ACC112 (cell line): ENCODE results near the gene PACS1.

Source experiments
- H2AFZ ChIP-seq: fragments of 200-600 bp; sonication (generic); one replicate; pipeline ENCODE4 v1.6.0; 2017; ENCODE audit warnings: antibody characterized with exemption, low read length; ENCODE audit not compliant: unreplicated experiment
- H3K27ac ChIP-seq: fragments of 200-600 bp; sonication (generic); 2 replicates; pipeline ENCODE4 v1.5.1; 2014; ENCODE audit warnings: low read depth, mild to moderate bottlenecking, antibody characterized with exemption, low read length, moderate library complexity
- H3K27me3 ChIP-seq: fragments of 200-600 bp; sonication (generic); 2 replicates; pipeline ENCODE4 v1.6.1; 2014; ENCODE audit warnings: mild to moderate bottlenecking, antibody characterized with exemption, low read length, moderate library complexity, mixed read lengths; ENCODE audit not compliant: insufficient read depth
- H3K36me3 ChIP-seq: fragments of 200-600 bp; sonication (generic); 2 replicates; pipeline ENCODE4 v1.6.1; 2016; ENCODE audit warnings: mild to moderate bottlenecking, antibody characterized with exemption, low read length, moderate library complexity, mixed read lengths; ENCODE audit not compliant: insufficient read depth
- H3K4me1 ChIP-seq: fragments of 200-600 bp; sonication (generic); one replicate; pipeline ENCODE4 v1.6.1; 2016; ENCODE audit warnings: low read length, mixed read lengths; ENCODE audit not compliant: insufficient read depth, unreplicated experiment, control insufficient read depth
- H3K4me3 ChIP-seq: fragments of 200-600 bp; sonication (generic); 2 replicates; pipeline ENCODE4 v1.5.1; 2014; ENCODE audit warnings: mild to moderate bottlenecking, low read depth, low read length
- H3K79me2 ChIP-seq: fragments of 200-600 bp; sonication (generic); one replicate; pipeline ENCODE4 v1.6.0; 2016; ENCODE audit warnings: low read length; ENCODE audit not compliant: control insufficient read depth, unreplicated experiment, insufficient read depth

The PACS1 gene

DNA sequence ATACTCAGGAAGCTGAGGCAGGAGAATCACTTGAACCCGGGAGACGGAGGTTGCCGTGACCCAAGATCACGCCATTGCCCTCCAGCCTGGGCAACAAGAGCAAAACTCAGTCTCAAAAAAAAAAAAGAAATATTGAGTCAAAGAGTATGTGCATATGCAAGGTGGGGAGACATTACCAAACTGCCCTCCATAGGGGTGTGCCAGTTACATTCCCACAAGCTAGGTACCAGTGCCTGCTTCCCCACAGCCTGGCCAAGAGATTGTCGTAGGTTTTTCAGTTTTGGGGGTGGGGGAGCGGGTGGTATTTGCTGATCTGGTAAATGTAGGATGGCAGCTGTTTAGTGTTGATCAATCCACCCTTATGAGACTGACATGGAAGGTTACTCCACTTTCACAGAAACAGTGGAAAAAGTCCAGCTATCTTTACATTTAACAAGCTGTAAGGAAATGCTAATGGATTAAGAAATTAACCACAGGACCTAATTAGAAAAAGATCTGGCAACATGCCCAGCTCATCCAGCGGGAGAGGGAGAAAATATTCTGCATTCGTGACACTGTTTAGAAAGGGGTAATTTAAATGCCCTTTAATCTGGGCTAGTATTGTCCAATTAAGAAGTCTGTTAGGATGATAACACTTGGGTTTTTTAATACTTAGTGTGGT, 89.4 kb downstream of the PACS1 start:
- H3K36me3 ChIP-seq: no peaks in the 10 kb centered on the region
- peaks cover 9% of the 10 kb centered on the region for H3K79me2 ChIP-seq
- H3K4me3 ChIP-seq: no peak overlapping the region
- no peak overlapping the region for H3K27ac ChIP-seq
- H3K27me3 ChIP-seq: no peaks in the 10 kb centered on the region
- H3K4me1 ChIP-seq: peaks cover 7% of the 10 kb centered on the region
- H2AFZ ChIP-seq: no peak overlapping the region

DNA sequence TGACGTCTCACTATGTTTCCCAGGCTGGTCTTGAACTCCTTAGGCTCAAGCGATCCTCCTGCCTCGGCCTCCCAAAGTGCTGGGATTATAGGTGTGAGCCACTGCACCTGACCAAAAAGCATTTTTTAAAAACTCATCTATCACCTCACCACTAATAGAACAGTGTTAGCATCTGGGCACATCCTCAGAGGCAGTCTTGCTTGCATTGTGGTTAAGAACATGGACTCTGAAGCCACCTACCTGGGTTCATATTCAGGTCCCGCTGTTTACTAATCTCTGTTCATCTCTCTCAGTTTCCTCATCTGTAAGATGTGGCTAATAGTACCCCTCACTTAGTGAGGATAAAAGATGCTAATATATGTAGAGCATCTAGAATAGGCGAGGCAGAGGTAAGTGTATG, 90.6 kb downstream of the PACS1 start:
- Histone ChIP-seq H3K27me3 (no peaks in the 10 kb centered on the region), H3K4me3 (no peak overlapping the region), H3K79me2 (peaks cover 9% of the 10 kb centered on the region), H3K36me3 (no peaks in the 10 kb centered on the region), H3K4me1 (peaks cover 7% of the 10 kb centered on the region), H3K27ac (no peak overlapping the region), H2AFZ (no peak overlapping the region)

DNA sequence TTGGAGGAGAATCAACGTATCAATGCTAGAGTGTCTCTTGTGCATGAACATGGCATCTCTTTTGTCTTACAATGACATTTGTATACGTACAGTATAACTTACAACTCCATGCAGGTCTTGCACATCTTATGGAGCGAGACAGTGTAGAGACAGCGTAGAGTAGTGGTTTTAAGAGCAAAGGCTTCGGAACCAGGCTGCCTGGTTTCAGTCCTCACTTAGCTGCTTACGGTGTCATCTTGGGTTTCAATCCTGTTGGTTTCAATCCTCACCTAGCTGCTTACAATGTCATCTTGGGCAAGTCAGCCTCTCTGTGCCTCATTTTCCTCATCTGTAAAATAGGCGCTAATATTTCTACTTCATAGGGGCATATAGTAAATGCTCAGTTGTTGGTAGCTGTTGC, 98.2 kb downstream of the PACS1 start:
- H3K4me1 ChIP-seq: peaks cover 4% of the 10 kb centered on the region
- H3K4me3 ChIP-seq: no peak overlapping the region
- no peak overlapping the region for H3K27ac ChIP-seq
- H3K36me3 ChIP-seq: no peaks in the 10 kb centered on the region
- peaks cover 14% of the 10 kb centered on the region for H3K79me2 ChIP-seq
- H2AFZ ChIP-seq: no peak overlapping the region
- no peaks in the 10 kb centered on the region for H3K27me3 ChIP-seq

GRCh38 chr11:66172146-66172545, 102.1 kb downstream of the PACS1 start:
- Histone ChIP-seq H3K4me3 (no peak overlapping the region), H3K4me1 (peaks cover 4% of the 10 kb centered on the region), H3K27ac (no peak overlapping the region), H3K36me3 (no peaks in the 10 kb centered on the region), H3K27me3 (no peaks in the 10 kb centered on the region), H3K79me2 (peaks cover 22% of the 10 kb centered on the region), H2AFZ (no peak overlapping the region)

DNA sequence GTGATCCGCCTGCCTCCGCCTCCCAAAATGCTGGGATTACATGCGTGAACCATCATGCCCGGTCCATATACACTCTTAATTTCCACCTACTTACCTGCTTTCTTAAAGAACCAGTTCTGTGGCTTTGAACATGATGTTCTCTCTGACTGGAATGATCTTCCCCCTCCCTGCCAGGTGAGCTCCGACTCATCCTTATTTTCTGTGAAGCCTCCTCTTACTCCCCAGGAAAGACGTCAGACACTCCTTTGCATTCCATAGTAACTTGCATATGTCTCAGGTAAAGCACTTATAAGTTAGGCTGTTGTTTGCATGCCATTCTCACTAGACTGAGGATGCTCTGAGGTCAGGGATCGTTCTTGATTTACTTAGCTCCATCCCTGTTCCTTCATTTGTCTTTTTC, 106.6 kb downstream of the PACS1 start:
- H2AFZ ChIP-seq: no peak overlapping the region
- H3K27ac ChIP-seq: no peak overlapping the region
- no peak overlapping the region for H3K4me3 ChIP-seq
- peaks cover 4% of the 10 kb centered on the region for H3K4me1 ChIP-seq
- H3K79me2 ChIP-seq: peaks cover 28% of the 10 kb centered on the region
- H3K36me3 ChIP-seq: no peaks in the 10 kb centered on the region
- H3K27me3 ChIP-seq: no peaks in the 10 kb centered on the region

- Histone ChIP-seq H3K79me2 (peaks cover 28% of the 10 kb centered on the region), H3K27me3 (no peaks in the 10 kb centered on the region), H3K4me3 (no peak overlapping the region), H3K4me1 (no peaks in the 10 kb centered on the region), H3K36me3 (no peaks in the 10 kb centered on the region), H2AFZ (no peak overlapping the region), H3K27ac (no peak overlapping the region)
Measured at GRCh38 chr11:66178183-66178582, 108.1 kb downstream of the PACS1 start.

DNA sequence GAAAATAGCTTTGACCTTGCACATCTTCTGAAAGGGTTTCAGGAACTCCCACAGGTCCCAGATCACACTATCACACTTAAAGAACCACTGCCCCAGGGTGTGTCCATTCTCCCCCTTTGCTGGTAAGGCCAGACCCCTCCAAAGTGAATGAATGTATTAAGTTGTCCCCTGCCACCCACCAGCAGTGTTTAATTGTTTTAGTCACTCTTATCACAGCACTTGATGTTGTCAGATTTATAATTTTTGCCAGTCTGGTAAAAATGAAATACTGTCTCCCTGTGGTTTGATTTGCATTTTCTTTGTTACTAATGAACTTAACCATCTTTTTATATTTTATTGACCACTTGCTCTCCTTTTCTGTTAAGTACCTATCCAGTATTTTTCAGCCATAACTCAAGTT, 108.8 kb downstream of the PACS1 start:
- H3K27ac ChIP-seq: no peak overlapping the region
- H2AFZ ChIP-seq: no peak overlapping the region

GRCh38 chr11:66181632-66182315, 111.7 kb downstream of the PACS1 start:
- peaks cover 35% of the 10 kb centered on the region for H3K79me2 ChIP-seq
- no peaks in the 10 kb centered on the region for H3K27me3 ChIP-seq
- no peak overlapping the region for H3K4me3 ChIP-seq

More for the DNA sequence above, 108.8 kb downstream of the PACS1 start:
- Histone ChIP-seq H3K4me1 (no peaks in the 10 kb centered on the region), H3K4me3 (no peak overlapping the region), H3K27me3 (no peaks in the 10 kb centered on the region), H3K79me2 (peaks cover 34% of the 10 kb centered on the region), H3K36me3 (no peaks in the 10 kb centered on the region)

DNA sequence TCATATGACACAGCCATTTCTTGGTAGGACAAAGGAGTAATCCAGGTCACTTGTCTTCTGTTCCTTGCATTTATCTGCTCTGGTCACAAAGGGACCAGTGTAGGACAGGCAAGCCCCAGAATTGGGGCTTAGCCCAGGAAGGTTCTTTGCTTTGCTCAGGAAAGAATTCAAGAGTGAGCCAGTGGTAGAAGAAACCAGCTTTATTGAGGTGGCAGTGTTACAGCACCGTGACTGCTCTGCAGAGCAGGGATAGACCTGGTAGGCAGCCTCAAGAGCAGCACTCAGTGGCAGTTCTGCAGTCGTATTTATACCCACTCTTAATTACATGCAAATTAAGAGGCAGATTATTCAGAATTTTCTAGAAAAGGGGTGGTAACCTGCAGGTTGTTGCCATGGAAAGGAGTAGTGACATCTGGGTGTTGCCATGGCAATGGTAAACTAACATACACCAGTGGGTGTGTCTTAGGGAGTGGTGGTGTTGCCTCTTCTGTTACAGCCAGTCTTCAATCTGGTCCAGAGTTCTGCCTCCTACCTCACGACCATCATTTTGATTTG, 113.5 kb downstream of the PACS1 start:
- no peak overlapping the region for H3K4me3 ChIP-seq
- no peak overlapping the region for H3K27ac ChIP-seq
- H2AFZ ChIP-seq: no peak overlapping the region
- H3K36me3 ChIP-seq: no peaks in the 10 kb centered on the region
- H3K4me1 ChIP-seq: peaks cover 6% of the 10 kb centered on the region
- H3K79me2 ChIP-seq: peaks cover 42% of the 10 kb centered on the region
- no peaks in the 10 kb centered on the region for H3K27me3 ChIP-seq

More at GRCh38 chr11:66181632-66182315, 111.7 kb downstream of the PACS1 start:
- no peak overlapping the region for H3K27ac ChIP-seq
- H2AFZ ChIP-seq: no peak overlapping the region
- H3K36me3 ChIP-seq: no peaks in the 10 kb centered on the region
- no peaks in the 10 kb centered on the region for H3K4me1 ChIP-seq

- Histone ChIP-seq H3K36me3 (no peaks in the 10 kb centered on the region), H3K27ac (no peak overlapping the region), H3K79me2 (peaks cover 42% of the 10 kb centered on the region), H3K27me3 (no peaks in the 10 kb centered on the region), H3K4me3 (no peak overlapping the region), H2AFZ (no peak overlapping the region), H3K4me1 (peaks cover 17% of the 10 kb centered on the region)
Measured at GRCh38 chr11:66184728-66185127, 114.7 kb downstream of the PACS1 start.

DNA sequence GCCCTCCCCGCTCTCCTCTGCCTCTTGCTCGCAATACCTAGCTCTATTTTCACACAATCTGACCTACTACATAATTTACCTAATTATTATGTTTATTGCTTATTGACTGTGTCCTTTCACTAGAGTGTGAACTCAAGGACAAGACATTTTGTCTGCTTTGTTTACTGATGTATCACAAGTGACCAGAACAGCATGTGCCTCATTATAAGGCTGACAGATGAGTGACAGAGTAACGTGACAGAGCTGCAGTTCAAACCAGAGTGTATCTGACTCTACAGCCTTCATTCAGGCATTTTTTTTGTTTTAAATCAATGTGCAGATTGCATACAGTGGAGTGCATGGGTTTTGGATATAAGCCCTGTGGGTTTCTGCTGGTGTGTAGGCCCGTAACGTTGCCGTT, 116.4 kb downstream of the PACS1 start:
- Histone ChIP-seq H3K27me3 (no peaks in the 10 kb centered on the region), H3K27ac (no peak overlapping the region)

More for the DNA sequence above, 116.4 kb downstream of the PACS1 start:
- Histone ChIP-seq H2AFZ (no peak overlapping the region), H3K4me3 (no peak overlapping the region), H3K79me2 (peaks cover 46% of the 10 kb centered on the region), H3K4me1 (peaks cover 18% of the 10 kb centered on the region), H3K36me3 (no peaks in the 10 kb centered on the region)
